Panc1 (cell line): ENCODE results near the gene ZNF451. TPM values are rescaled to one million over a fixed set of nuclear protein-coding genes. Genes with fewer than 3 reads are reported as not detected.

Experiments used
- ATAC-seq: fragments of 200-7000 bp; cut with Tn5 transposase; 2 replicates; pipeline ENCODE4 v1.9.1; 2020; ENCODE audit warnings: mild to moderate bottlenecking, moderate library complexity
- BruUV-seq: library from RNA; stranded (reverse); fragments of 400-500 nt; replicated peaks from 2 replicates; lab custom pipeline; 2021; lab: Mats Ljungman, UMichigan
- CTCF ChIA-PET: fragments of 300-600 bp; sonication (Branson Sonifier 250); formaldehyde crosslinking; loops from one replicate; lab custom pipeline; 2022; ENCODE audit warnings: antibody characterized with exemption; lab: Charles Lee
- POLR2A ChIA-PET: fragments of 300-600 bp; sonication (Branson Sonifier 250); formaldehyde crosslinking; loops from one replicate; lab custom pipeline; 2022; ENCODE audit warnings: antibody characterized with exemption; lab: Charles Lee
- DNase-seq: peaks from one replicate; pipeline ENCODE4 v3.0.0-alpha.2; 2010; ENCODE audit warnings: low read depth, low spot score
- H3K27ac ChIP-seq: 2 replicates; pipeline ENCODE4 v1.5.1; 2011; ENCODE audit warnings: mild to moderate bottlenecking, low read length, inconsistent platforms
- H3K27me3 ChIP-seq: fragments of 200-500 bp; sonication (Bioruptor generic); 2 replicates; pipeline ENCODE4 v1.6.0; 2014; ENCODE audit warnings: low read length, inconsistent platforms; ENCODE audit not compliant: control insufficient read depth, insufficient read depth
- H3K36me3 ChIP-seq: fragments of 200-500 bp; sonication (Bioruptor generic); 2 replicates; pipeline ENCODE4 v1.5.1; 2014; ENCODE audit warnings: inconsistent platforms, mild to moderate bottlenecking, low read length, moderate library complexity; ENCODE audit not compliant: control insufficient read depth, insufficient read depth
- H3K4me1 ChIP-seq: 2 replicates; pipeline ENCODE4 v1.5.1; 2011; ENCODE audit warnings: inconsistent platforms, mild to moderate bottlenecking, low read length, moderate library complexity; ENCODE audit not compliant: control insufficient read depth, insufficient read depth
- H3K4me3 ChIP-seq, 2 experiments: 2 replicates each; pipeline ENCODE4 v1.5.1; 2011 to 2012; ENCODE audit warnings: low read depth in 2 of 2, low read length in 2 of 2, mild to moderate bottlenecking in 2 of 2, inconsistent platforms in 1 of 2, moderate library complexity in 1 of 2
- H3K9me3 ChIP-seq: fragments of 200-500 bp; sonication (Bioruptor generic); 2 replicates; pipeline ENCODE4 v1.5.1; 2014; ENCODE audit warnings: low read depth, mild to moderate bottlenecking, inconsistent platforms, low read length, moderate library complexity; ENCODE audit not compliant: control insufficient read depth, insufficient read depth
- POLR2AphosphoS5 ChIP-seq: IDR thresholded peaks from 2 replicates; pipeline ENCODE4 v1.6.1; 2012; ENCODE audit warnings: mild to moderate bottlenecking, low read depth, low read length, moderate library complexity
- SIN3A ChIP-seq: IDR thresholded peaks from 2 replicates; pipeline ENCODE4 v1.6.1; 2012; ENCODE audit warnings: low read depth, mild to moderate bottlenecking, low read length, moderate library complexity, borderline replicate concordance; ENCODE audit not compliant: insufficient read depth
- TCF7L2 ChIP-seq: IDR thresholded peaks from 2 replicates; pipeline ENCODE4 v1.6.1; 2011; ENCODE audit warnings: mild to moderate bottlenecking, low read depth, low read length, inconsistent platforms
- in situ Hi-C: cut with HindIII; loops from 2 replicates; pipeline ENCODE4 v1.10.0; 2016; ENCODE audit warnings: low sequenced_read_pairs, low pct_unique_long_range_greater_than_20kb
- intact Hi-C: fragments of 100-400 bp; cut with micrococcal nuclease; formaldehyde crosslinking; loops from one replicate; pipeline ENCODE4 v1.10.0; 2022; ENCODE audit not compliant: unreplicated experiment
- total RNA-seq: library from RNA; stranded (reverse); gene quantifications from one replicate; pipeline ENCODE4 v1.2.1, GENCODE V29; 2021; ENCODE audit not compliant: unreplicated experiment
- TF ChIP-seq, protein P1 (sequence below): fragments of 450-650 bp; IDR thresholded peaks from 2 replicates; pipeline ENCODE4 v1.5.1; 2017; ENCODE audit warnings: mild to moderate bottlenecking
- TF ChIP-seq, protein P2 (sequence below), 2 experiments: IDR thresholded peaks; 2 replicates each; pipeline ENCODE4 v1.6.1; 2011 to 2012; ENCODE audit warnings: low read depth in 2 of 2, control low read depth in 1 of 2, low read length in 1 of 2, mild to moderate bottlenecking in 1 of 2, moderate library complexity in 1 of 2; ENCODE audit not compliant: insufficient read depth in 1 of 2

The ZNF451 gene
- total RNA-seq, 1 experiment from 2014 or later: 71.1 TPM

DNA sequence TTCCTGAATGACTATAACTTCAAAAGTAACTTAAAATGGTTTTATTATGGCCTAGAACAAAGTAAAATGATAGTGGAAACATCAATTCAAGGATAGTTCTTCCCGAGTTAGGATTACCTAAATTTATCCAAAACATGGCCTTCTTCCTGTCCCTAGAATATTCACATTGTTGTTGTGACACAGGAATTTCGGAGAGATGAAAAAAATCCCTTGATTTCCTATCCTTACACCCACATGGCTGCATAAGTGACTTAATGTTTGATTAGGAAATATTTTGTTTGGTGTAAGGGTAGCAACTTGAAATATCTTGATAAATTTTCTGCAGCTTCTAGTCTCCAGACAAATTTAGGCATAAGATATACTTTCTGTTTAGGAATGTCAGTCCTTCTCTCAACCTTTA lies 27.8 kb downstream of the ZNF451 start:
- CTCF ChIA-PET: no interaction called here
- Histone ChIP-seq H3K27ac (no peak overlapping the region), H3K4me1 (no peaks in the 10 kb centered on the region), H3K27me3 (no peaks in the 10 kb centered on the region), H3K36me3 (no peaks in the 10 kb centered on the region; the same call in 1 of the 2 replicates), H3K9me3 (no peaks in the 10 kb centered on the region), H3K4me3 (no peak overlapping the region)
- intact Hi-C loops: no loop called here
- no TSS peak for BruUV-seq
- POLR2A ChIA-PET: no interaction called here
- in situ Hi-C loops: no loop called here
- DNase-seq: no peak
- TF ChIP-seq TCF7L2 (no peak), SIN3A (no peak), POLR2AphosphoS5 (no peak)
- TF ChIP-seq, protein P1, sequence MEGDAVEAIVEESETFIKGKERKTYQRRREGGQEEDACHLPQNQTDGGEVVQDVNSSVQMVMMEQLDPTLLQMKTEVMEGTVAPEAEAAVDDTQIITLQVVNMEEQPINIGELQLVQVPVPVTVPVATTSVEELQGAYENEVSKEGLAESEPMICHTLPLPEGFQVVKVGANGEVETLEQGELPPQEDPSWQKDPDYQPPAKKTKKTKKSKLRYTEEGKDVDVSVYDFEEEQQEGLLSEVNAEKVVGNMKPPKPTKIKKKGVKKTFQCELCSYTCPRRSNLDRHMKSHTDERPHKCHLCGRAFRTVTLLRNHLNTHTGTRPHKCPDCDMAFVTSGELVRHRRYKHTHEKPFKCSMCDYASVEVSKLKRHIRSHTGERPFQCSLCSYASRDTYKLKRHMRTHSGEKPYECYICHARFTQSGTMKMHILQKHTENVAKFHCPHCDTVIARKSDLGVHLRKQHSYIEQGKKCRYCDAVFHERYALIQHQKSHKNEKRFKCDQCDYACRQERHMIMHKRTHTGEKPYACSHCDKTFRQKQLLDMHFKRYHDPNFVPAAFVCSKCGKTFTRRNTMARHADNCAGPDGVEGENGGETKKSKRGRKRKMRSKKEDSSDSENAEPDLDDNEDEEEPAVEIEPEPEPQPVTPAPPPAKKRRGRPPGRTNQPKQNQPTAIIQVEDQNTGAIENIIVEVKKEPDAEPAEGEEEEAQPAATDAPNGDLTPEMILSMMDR: no peak
- TF ChIP-seq, protein P2, sequence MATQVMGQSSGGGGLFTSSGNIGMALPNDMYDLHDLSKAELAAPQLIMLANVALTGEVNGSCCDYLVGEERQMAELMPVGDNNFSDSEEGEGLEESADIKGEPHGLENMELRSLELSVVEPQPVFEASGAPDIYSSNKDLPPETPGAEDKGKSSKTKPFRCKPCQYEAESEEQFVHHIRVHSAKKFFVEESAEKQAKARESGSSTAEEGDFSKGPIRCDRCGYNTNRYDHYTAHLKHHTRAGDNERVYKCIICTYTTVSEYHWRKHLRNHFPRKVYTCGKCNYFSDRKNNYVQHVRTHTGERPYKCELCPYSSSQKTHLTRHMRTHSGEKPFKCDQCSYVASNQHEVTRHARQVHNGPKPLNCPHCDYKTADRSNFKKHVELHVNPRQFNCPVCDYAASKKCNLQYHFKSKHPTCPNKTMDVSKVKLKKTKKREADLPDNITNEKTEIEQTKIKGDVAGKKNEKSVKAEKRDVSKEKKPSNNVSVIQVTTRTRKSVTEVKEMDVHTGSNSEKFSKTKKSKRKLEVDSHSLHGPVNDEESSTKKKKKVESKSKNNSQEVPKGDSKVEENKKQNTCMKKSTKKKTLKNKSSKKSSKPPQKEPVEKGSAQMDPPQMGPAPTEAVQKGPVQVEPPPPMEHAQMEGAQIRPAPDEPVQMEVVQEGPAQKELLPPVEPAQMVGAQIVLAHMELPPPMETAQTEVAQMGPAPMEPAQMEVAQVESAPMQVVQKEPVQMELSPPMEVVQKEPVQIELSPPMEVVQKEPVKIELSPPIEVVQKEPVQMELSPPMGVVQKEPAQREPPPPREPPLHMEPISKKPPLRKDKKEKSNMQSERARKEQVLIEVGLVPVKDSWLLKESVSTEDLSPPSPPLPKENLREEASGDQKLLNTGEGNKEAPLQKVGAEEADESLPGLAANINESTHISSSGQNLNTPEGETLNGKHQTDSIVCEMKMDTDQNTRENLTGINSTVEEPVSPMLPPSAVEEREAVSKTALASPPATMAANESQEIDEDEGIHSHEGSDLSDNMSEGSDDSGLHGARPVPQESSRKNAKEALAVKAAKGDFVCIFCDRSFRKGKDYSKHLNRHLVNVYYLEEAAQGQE (IDR thresholded peaks at IDR 0.05; ENCODE audit: insufficient read depth in 1 of 2, low read depth in 2 of 2, low read length in 1 of 2): no peak
- no peak for ATAC-seq

DNA sequence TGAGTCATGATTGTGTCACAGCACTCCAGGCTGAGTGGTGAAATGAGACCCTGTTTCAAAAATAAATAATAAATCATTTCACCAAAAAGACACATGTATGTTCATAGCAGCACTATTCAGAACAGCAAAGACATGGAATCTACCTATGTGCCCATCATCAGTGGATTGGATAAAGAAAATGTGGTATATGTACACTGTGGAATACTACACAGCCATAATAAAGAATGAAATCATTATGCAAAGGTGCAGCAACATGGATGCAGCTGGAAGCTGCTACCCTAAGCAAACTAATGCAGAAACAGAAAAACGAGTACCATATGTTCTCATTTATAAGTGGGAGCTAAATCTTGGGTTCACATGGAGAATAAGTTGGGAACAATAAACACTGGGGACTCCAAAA lies 33.1 kb downstream of the ZNF451 start:
- Histone ChIP-seq H3K9me3 (no peaks in the 10 kb centered on the region), H3K27ac (no peak overlapping the region), H3K36me3 (no peaks in the 10 kb centered on the region; the same call in 1 of the 2 replicates), H3K27me3 (no peaks in the 10 kb centered on the region), H3K4me1 (peaks cover 7% of the 10 kb centered on the region; the same call in 1 of the 2 replicates), H3K4me3 (no peak overlapping the region)
- CTCF ChIA-PET: no interaction called here
- DNase-seq (no peak), ATAC-seq (no peak)
- BruUV-seq: no TSS peak
- TF ChIP-seq, protein P2 (IDR thresholded peaks at IDR 0.05; ENCODE audit: insufficient read depth in 1 of 2, low read depth in 2 of 2, low read length in 1 of 2): no peak
- TF ChIP-seq, protein P1: no peak
- no peak for TF ChIP-seq POLR2AphosphoS5
- TF ChIP-seq TCF7L2: no peak
- no peak for TF ChIP-seq SIN3A
- in situ Hi-C loops (no loop called here), intact Hi-C loops (no loop called here)
- POLR2A ChIA-PET: no interaction called here
